Ovary (tissue), 3 donors: ENCODE measurements around the gene SLC36A4.

Experiments
- CTCF ChIP-seq, 3 donors: fragments of 450-650 bp in 2 of 3; fragments of 200-600 bp in 1 of 3; IDR thresholded peaks; one replicate each; pipeline versions ENCODE4 v1.5.1 to v1.8.0; 2016 to 2022; ENCODE audit warnings: antibody characterized with exemption in 3 of 3, mild to moderate bottlenecking in 1 of 3
- POLR2A ChIP-seq: fragments of 450-650 bp; IDR thresholded peaks from one replicate; pipeline ENCODE4 v1.6.1; 2017; ENCODE audit warnings: antibody characterized with exemption, mild to moderate bottlenecking, moderate library complexity
- donor health status: DM: no; HTN: no; CAD: no.

- TF ChIP-seq CTCF (IDR thresholded peaks at IDR 0.05): no peak
- no peak for TF ChIP-seq POLR2A
Measured at GRCh38 chr11:93187290-93187689, 10.5 kb downstream of the SLC36A4 start.
